Esophagus muscularis mucosa (tissue), 3 donors: ENCODE data around the gene FRMD4A.

Source experiments
- POLR2A ChIP-seq: fragments of 450-650 bp; IDR thresholded peaks from one replicate; pipeline ENCODE4 v1.6.1; 2017; ENCODE audit warnings: antibody characterized with exemption, moderate library complexity, mild to moderate bottlenecking, low read depth
- POLR2AphosphoS5 ChIP-seq, 2 donors: sonication (generic); formaldehyde crosslinking; IDR thresholded peaks; one replicate each; pipeline ENCODE4 v1.6.1; 2017; ENCODE audit warnings: antibody characterized with exemption in 2 of 2
- TF ChIP-seq, protein P1 (sequence below), 3 experiments: fragments of 200-600 bp in 2 of 3; fragments of 450-650 bp in 1 of 3; sonication (generic) in 2 of 3; IDR thresholded peaks; one replicate each; pipeline ENCODE4 v1.5.1; 2017 to 2019; ENCODE audit warnings: antibody characterized with exemption in 3 of 3, mild to moderate bottlenecking in 2 of 3, moderate library complexity in 1 of 3

DNA sequence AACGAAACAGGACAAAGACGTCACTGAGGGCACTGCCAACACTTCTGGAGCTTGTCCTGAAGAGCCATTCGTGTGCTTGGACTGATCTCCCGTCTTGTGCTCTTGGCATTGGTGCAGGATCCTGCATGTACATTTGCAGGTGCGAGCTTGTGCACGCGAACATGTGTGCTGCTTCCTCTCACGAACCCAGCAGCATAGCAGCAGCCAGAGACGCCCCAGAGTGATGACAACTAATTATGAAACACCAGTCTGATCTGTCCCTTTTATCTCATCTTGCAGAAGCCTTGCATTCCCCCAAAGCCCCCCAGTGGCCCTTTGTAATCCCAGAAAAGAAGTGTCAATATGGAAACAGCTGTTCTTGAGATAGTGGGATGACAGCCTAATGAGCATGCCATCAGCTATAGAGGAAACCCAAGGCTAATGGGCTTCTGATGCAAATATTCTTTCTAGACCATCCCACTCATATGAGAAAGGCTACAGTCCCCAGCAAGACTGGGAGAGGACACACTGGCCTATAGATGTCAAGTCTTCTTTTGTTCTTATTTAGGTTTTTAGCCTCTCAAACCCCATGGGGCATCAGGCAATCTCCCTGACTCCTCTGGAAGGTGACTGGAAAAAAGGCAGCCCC is 310.6 kb downstream of the FRMD4A start:
- TF ChIP-seq POLR2AphosphoS5 (IDR thresholded peaks at IDR 0.05) (no peak), POLR2A (no peak)
- TF ChIP-seq, protein P1, sequence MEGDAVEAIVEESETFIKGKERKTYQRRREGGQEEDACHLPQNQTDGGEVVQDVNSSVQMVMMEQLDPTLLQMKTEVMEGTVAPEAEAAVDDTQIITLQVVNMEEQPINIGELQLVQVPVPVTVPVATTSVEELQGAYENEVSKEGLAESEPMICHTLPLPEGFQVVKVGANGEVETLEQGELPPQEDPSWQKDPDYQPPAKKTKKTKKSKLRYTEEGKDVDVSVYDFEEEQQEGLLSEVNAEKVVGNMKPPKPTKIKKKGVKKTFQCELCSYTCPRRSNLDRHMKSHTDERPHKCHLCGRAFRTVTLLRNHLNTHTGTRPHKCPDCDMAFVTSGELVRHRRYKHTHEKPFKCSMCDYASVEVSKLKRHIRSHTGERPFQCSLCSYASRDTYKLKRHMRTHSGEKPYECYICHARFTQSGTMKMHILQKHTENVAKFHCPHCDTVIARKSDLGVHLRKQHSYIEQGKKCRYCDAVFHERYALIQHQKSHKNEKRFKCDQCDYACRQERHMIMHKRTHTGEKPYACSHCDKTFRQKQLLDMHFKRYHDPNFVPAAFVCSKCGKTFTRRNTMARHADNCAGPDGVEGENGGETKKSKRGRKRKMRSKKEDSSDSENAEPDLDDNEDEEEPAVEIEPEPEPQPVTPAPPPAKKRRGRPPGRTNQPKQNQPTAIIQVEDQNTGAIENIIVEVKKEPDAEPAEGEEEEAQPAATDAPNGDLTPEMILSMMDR (IDR thresholded peaks at IDR 0.05), result no peak
